Naive thymus-derived CD4-positive, alpha-beta T cell (primary cell): ENCODE results near the gene CHPT1. TPM values are rescaled to one million over a fixed set of nuclear protein-coding genes. Genes with fewer than 3 reads are reported as not detected.
A peak's percentile ranks its signal among the peaks of the same experiment; 100 is the strongest.
"Not testable (repeated sequence)": the region's sequence is repeated elsewhere in the genome, so short reads cannot be mapped to it uniquely, and the experiment has no call there.

ENCODE experiments used
- ATAC-seq: fragments of 150-1000 bp; cut with Tn5 transposase; 2 replicates; pipeline ENCODE4 v1.10.0; 2021; ENCODE audit warnings: mild to moderate bottlenecking, moderate library complexity
- CTCF ChIA-PET: fragments of 350-600 bp; sonication (Branson Sonifier 250); formaldehyde crosslinking; loops from one replicate; lab custom pipeline; 2021; ENCODE audit warnings: antibody characterized with exemption; lab: Charles Lee
- POLR2A ChIA-PET: fragments of 350-600 bp; sonication (Branson Sonifier 250); formaldehyde crosslinking; loops from one replicate; lab custom pipeline; 2021; ENCODE audit warnings: antibody characterized with exemption, inconsistent platforms; lab: Charles Lee
- DNase-seq, 9 donors: peaks; one replicate each; pipeline versions ENCODE4 v3.0.0 to v3.0.0-alpha.2; 2020 to 2022; ENCODE audit warnings: mixed read lengths in 1 of 9
- H3K27ac ChIP-seq: one replicate; pipeline ENCODE4 v1.7.0; 2013; ENCODE audit warnings: mild to moderate bottlenecking, low read depth, low read length, moderate library complexity
- H3K27me3 ChIP-seq, 2 donors: one replicate each; pipeline ENCODE4 v1.7.0; 2013; ENCODE audit warnings: low read length in 2 of 2, mild to moderate bottlenecking in 2 of 2, moderate library complexity in 2 of 2; ENCODE audit not compliant: control insufficient read depth in 2 of 2, insufficient read depth in 2 of 2
- H3K36me3 ChIP-seq, 3 experiments: 1 replicate in 2 of 3; 2 replicates in 1 of 3; pipeline ENCODE4 v1.7.0; 2013; ENCODE audit warnings: low read length in 3 of 3, mild to moderate bottlenecking in 3 of 3, moderate library complexity in 1 of 3; ENCODE audit not compliant: insufficient read depth in 3 of 3, control insufficient read depth in 2 of 3
- H3K4me1 ChIP-seq, 2 donors: one replicate each; pipeline ENCODE4 v1.7.0; 2013; ENCODE audit warnings: low read length in 2 of 2, mild to moderate bottlenecking in 2 of 2, moderate library complexity in 1 of 2; ENCODE audit not compliant: control insufficient read depth in 2 of 2, insufficient read depth in 2 of 2
- H3K4me3 ChIP-seq: 2 replicates; pipeline ENCODE4 v1.7.0; 2013; ENCODE audit warnings: mild to moderate bottlenecking, low read length
- H3K9me3 ChIP-seq, 3 experiments: 1 replicate in 2 of 3; 2 replicates in 1 of 3; pipeline ENCODE4 v1.7.0; 2013; ENCODE audit warnings: low read length in 3 of 3; ENCODE audit not compliant: control insufficient read depth in 2 of 3
- H3K27ac Mint-ChIP-seq, 9 donors: one replicate each; pipeline ENCODE4 v1.8.0; 2020 to 2022; ENCODE audit warnings: mixed read lengths in 9 of 9, mild to moderate bottlenecking in 8 of 9, moderate library complexity in 5 of 9, inconsistent platforms in 2 of 9
- H3K27me3 Mint-ChIP-seq, 5 donors: one replicate each; pipeline ENCODE4 v1.8.0; 2021 to 2022; ENCODE audit warnings: mixed read lengths in 5 of 5, mild to moderate bottlenecking in 1 of 5
- H3K36me3 Mint-ChIP-seq, 5 donors: one replicate each; pipeline ENCODE4 v1.8.0; 2020 to 2022; ENCODE audit warnings: mixed read lengths in 5 of 5, mild to moderate bottlenecking in 3 of 5, inconsistent platforms in 1 of 5
- H3K4me1 Mint-ChIP-seq, 7 donors: one replicate each; pipeline ENCODE4 v1.8.0; 2020 to 2022; ENCODE audit warnings: mixed read lengths in 7 of 7, mild to moderate bottlenecking in 3 of 7, inconsistent platforms in 1 of 7
- H3K4me3 Mint-ChIP-seq, 10 donors: one replicate each; pipeline ENCODE4 v1.8.0; 2020 to 2022; ENCODE audit warnings: mild to moderate bottlenecking in 10 of 10, mixed read lengths in 10 of 10, moderate library complexity in 6 of 10, inconsistent platforms in 2 of 10
- H3K9me3 Mint-ChIP-seq, 11 donors: one replicate each; pipeline ENCODE4 v1.8.0; 2020 to 2022; ENCODE audit warnings: mixed read lengths in 11 of 11, mild to moderate bottlenecking in 4 of 11, inconsistent platforms in 1 of 11, moderate library complexity in 1 of 11
- intact Hi-C, 2 donors: fragments of 100-400 bp; cut with micrococcal nuclease; formaldehyde crosslinking; loops; one replicate each; pipeline ENCODE4 v1.15.1; 2023
- polyA plus RNA-seq, 2 donors: library from polyadenylated mRNA; unstranded; fragments of 300-500 nt; fragmentation: Illumina TruSeq; gene quantifications; one replicate each; pipeline ENCODE4 v1.2.3, GENCODE V29; 2021
- total RNA-seq, 6 experiments: library from RNA in 5 of 6; stranded (reverse) in 5 of 6; gene quantifications; 1 replicate in 5 of 6; 2 replicates in 1 of 6; pipeline ENCODE4 v1.2.3 and lab custom pipeline; 2021 to 2026

Gene CHPT1
- total and polyA plus RNA-seq, 7 experiments from 2014 or later: 6.5 to 22.9 (median 14.5) TPM

- H3K36me3 ChIP-seq: no peaks in the 10 kb centered on the region
- DNase-seq (no peak), ATAC-seq (no peak)
- intact Hi-C loops: no loop called here
- no peaks in the 10 kb centered on the region for H3K4me1 ChIP-seq
- no peak overlapping the region for H3K27ac ChIP-seq
- H3K27me3 Mint-ChIP-seq: peaks cover 4 to 34% (median 8%) of the 10 kb centered on the region in 5 donors
- H3K4me3 Mint-ChIP-seq: no peak overlapping the region
- H3K27ac Mint-ChIP-seq: no peak overlapping the region
- no peaks in the 10 kb centered on the region for H3K9me3 Mint-ChIP-seq
- CTCF ChIA-PET: no interaction called here
- H3K9me3 ChIP-seq: no peaks in the 10 kb centered on the region
- POLR2A ChIA-PET: no interaction called here
- no peaks in the 10 kb centered on the region for H3K27me3 ChIP-seq
- H3K4me1 Mint-ChIP-seq: peaks cover 0 to 4% (median 0%) of the 10 kb centered on the region in 7 donors
- no peak overlapping the region for H3K4me3 ChIP-seq
- no peaks in the 10 kb centered on the region for H3K36me3 Mint-ChIP-seq
Observed at GRCh38 chr12:101680240-101680639, 17.2 kb upstream of the CHPT1 start.

- H3K27ac Mint-ChIP-seq: no peak overlapping the region
- H3K27me3 Mint-ChIP-seq: peaks cover 4 to 35% (median 8%) of the 10 kb centered on the region in 5 donors
- H3K4me3 ChIP-seq: no peak overlapping the region
- no peak for DNase-seq
- no peak overlapping the region for H3K27ac ChIP-seq
- POLR2A ChIA-PET: no interaction called here
- CTCF ChIA-PET: no interaction called here
- no peaks in the 10 kb centered on the region for H3K9me3 ChIP-seq
- no peaks in the 10 kb centered on the region for H3K36me3 Mint-ChIP-seq
- ATAC-seq: no peak
- no peaks in the 10 kb centered on the region for H3K4me1 ChIP-seq
- H3K4me3 Mint-ChIP-seq: no peak overlapping the region
- intact Hi-C loops: no loop called here
- no peaks in the 10 kb centered on the region for H3K9me3 Mint-ChIP-seq
- peaks cover 0 to 4% (median 0%) of the 10 kb centered on the region in 7 donors for H3K4me1 Mint-ChIP-seq
- no peaks in the 10 kb centered on the region for H3K36me3 ChIP-seq
- H3K27me3 ChIP-seq: no peaks in the 10 kb centered on the region
Observed at GRCh38 chr12:101680647-101681046, 16.8 kb upstream of the CHPT1 start.

GRCh38 chr12:101681627-101682026, 15.8 kb upstream of the CHPT1 start:
- H3K4me1 ChIP-seq, H3K36me3 ChIP-seq, POLR2A ChIA-PET, H3K36me3 Mint-ChIP-seq, CTCF ChIA-PET, H3K27ac ChIP-seq, ATAC-seq, H3K27ac Mint-ChIP-seq, DNase-seq, H3K9me3 Mint-ChIP-seq, H3K27me3 ChIP-seq, H3K4me3 ChIP-seq, H3K9me3 ChIP-seq, intact Hi-C loops, H3K4me1 Mint-ChIP-seq, H3K4me3 Mint-ChIP-seq: not testable (repeated sequence)
- H3K27me3 Mint-ChIP-seq: peaks cover 4 to 34% (median 8%) of the 10 kb centered on the region in 5 donors

- Mint-ChIP-seq H3K27me3 (peaks cover 4 to 21% (median 8%) of the 10 kb centered on the region in 5 donors), H3K36me3 (no peaks in the 10 kb centered on the region), H3K9me3 (no peaks in the 10 kb centered on the region), H3K4me1 (no peaks in the 10 kb centered on the region), H3K4me3 (no peak overlapping the region), H3K27ac (no peak overlapping the region)
- no peak for ATAC-seq
- DNase-seq: no peak
- no peaks in the 10 kb centered on the region for H3K9me3 ChIP-seq
- intact Hi-C loops: no loop called here
- H3K27ac ChIP-seq: no peak overlapping the region
- H3K4me3 ChIP-seq: no peak overlapping the region
- CTCF ChIA-PET: no interaction called here
- H3K36me3 ChIP-seq: no peaks in the 10 kb centered on the region
- POLR2A ChIA-PET: no interaction called here
- no peaks in the 10 kb centered on the region for H3K27me3 ChIP-seq
- no peaks in the 10 kb centered on the region for H3K4me1 ChIP-seq
Observed at GRCh38 chr12:101685092-101685491, 12.3 kb upstream of the CHPT1 start.

GRCh38 chr12:101686176-101686575, 11.3 kb upstream of the CHPT1 start:
- no peaks in the 10 kb centered on the region for H3K4me1 ChIP-seq
- no peaks in the 10 kb centered on the region for H3K9me3 ChIP-seq
- H3K4me3 Mint-ChIP-seq: no peak overlapping the region
- CTCF ChIA-PET: no interaction called here
- H3K9me3 Mint-ChIP-seq: no peaks in the 10 kb centered on the region
- no peaks in the 10 kb centered on the region for H3K4me1 Mint-ChIP-seq
- no peak overlapping the region for H3K4me3 ChIP-seq
- H3K27ac ChIP-seq: no peak overlapping the region
- intact Hi-C loops: no loop called here
- ATAC-seq (no peak), DNase-seq (no peak)
- no peaks in the 10 kb centered on the region for H3K36me3 ChIP-seq
- POLR2A ChIA-PET: no interaction called here
- peaks cover 4 to 17% (median 8%) of the 10 kb centered on the region in 5 donors for H3K27me3 Mint-ChIP-seq
- no peaks in the 10 kb centered on the region for H3K27me3 ChIP-seq
- H3K36me3 Mint-ChIP-seq: no peaks in the 10 kb centered on the region
- no peak overlapping the region for H3K27ac Mint-ChIP-seq

GRCh38 chr12:101690544-101691098, 6.8 kb upstream of the CHPT1 start:
- no peak overlapping the region for H3K27ac ChIP-seq
- no peak overlapping the region for H3K27ac Mint-ChIP-seq
- no peak overlapping the region for H3K4me3 ChIP-seq
- no peaks in the 10 kb centered on the region for H3K36me3 Mint-ChIP-seq
- DNase-seq (no peak), ATAC-seq (no peak)
- no peaks in the 10 kb centered on the region for H3K36me3 ChIP-seq
- H3K4me1 ChIP-seq: no peaks in the 10 kb centered on the region
- no peaks in the 10 kb centered on the region for H3K27me3 ChIP-seq
- H3K27me3 Mint-ChIP-seq: peaks cover 0 to 6% (median 0%) of the 10 kb centered on the region in 5 donors
- intact Hi-C loops: no loop called here
- H3K9me3 Mint-ChIP-seq: peaks cover 0 to 2% (median 0%) of the 10 kb centered on the region in 11 donors
- peaks cover 0 to 7% (median 4%) of the 10 kb centered on the region in 7 donors for H3K4me1 Mint-ChIP-seq
- ChIA-PET POLR2A (no interaction called here), CTCF (no interaction called here)
- H3K9me3 ChIP-seq: no peaks in the 10 kb centered on the region
- no peak overlapping the region for H3K4me3 Mint-ChIP-seq

GRCh38 chr12:101691503-101692096, 5.8 kb upstream of the CHPT1 start:
- DNase-seq (no peak), ATAC-seq (no peak)
- Mint-ChIP-seq H3K27ac (no peak overlapping the region), H3K27me3 (peaks cover 0 to 7% (median 0%) of the 10 kb centered on the region in 5 donors), H3K36me3 (no peaks in the 10 kb centered on the region), H3K4me3 (peak overlapping the region in 1 of 10 donors; percentile 43), H3K4me1 (peaks cover 3 to 17% (median 10%) of the 10 kb centered on the region in 7 donors), H3K9me3 (peaks cover 0 to 2% (median 0%) of the 10 kb centered on the region in 11 donors)
- Histone ChIP-seq H3K9me3 (no peaks in the 10 kb centered on the region), H3K36me3 (no peaks in the 10 kb centered on the region), H3K4me3 (no peak overlapping the region), H3K27ac (no peak overlapping the region), H3K4me1 (peaks cover 0 to 5% of the 10 kb centered on the region in 2 donors), H3K27me3 (no peaks in the 10 kb centered on the region)
- ChIA-PET POLR2A (no interaction called here), CTCF (no interaction called here)
- intact Hi-C loops: loop anchor here in 1 of 2 donors (2.0 kb wide), 1 partner anchor 15 kb away; no protein-coding TSS in a partner anchor
